HEK293 (cell line): ENCODE results near the gene MCF2L.

Experiments
- CTCF ChIP-seq: fragments of 450-650 bp; formaldehyde crosslinking; IDR thresholded peaks from 2 replicates; pipeline ENCODE4 v1.5.1; 2016; ENCODE audit warnings: missing biosample characterization, missing genetic modification characterization
- IKZF3 ChIP-seq: fragments of 450-650 bp; IDR thresholded peaks from 2 replicates; pipeline ENCODE4 v1.5.0; 2018; ENCODE audit warnings: missing biosample characterization, mild to moderate bottlenecking, missing genetic modification characterization, moderate library complexity
- REST ChIP-seq: fragments of 450-650 bp; formaldehyde crosslinking; IDR thresholded peaks from 2 replicates; pipeline ENCODE4 v1.5.1; 2016; ENCODE audit warnings: missing biosample characterization, missing genetic modification characterization
- ZNF112 ChIP-seq: fragments of 450-650 bp; formaldehyde crosslinking; IDR thresholded peaks from 2 replicates; pipeline ENCODE4 v1.5.0; 2017; ENCODE audit warnings: missing biosample characterization, missing genetic modification characterization
- ZNF148 ChIP-seq: fragments of 450-650 bp; formaldehyde crosslinking; IDR thresholded peaks from 2 replicates; pipeline ENCODE4 v1.5.0; 2017; ENCODE audit warnings: missing biosample characterization, missing genetic modification characterization, borderline replicate concordance
- ZNF155 ChIP-seq: fragments of 450-650 bp; formaldehyde crosslinking; IDR thresholded peaks from 2 replicates; pipeline ENCODE4 v1.5.1; 2016; ENCODE audit warnings: missing biosample characterization, missing genetic modification characterization
- ZNF274 ChIP-seq, 2 experiments: fragments of 200-500 bp in 1 of 2; fragments of 450-650 bp in 1 of 2; sonication (Bioruptor generic) in 1 of 2; formaldehyde crosslinking in 1 of 2; IDR thresholded peaks; 2 replicates each; pipeline versions ENCODE4 v1.5.1 to v1.6.1; 2014 to 2016; ENCODE audit warnings: borderline replicate concordance in 1 of 2, inconsistent platforms in 1 of 2, low read length in 1 of 2, missing biosample characterization in 1 of 2, missing genetic modification characterization in 1 of 2
- ZNF394 ChIP-seq: fragments of 450-650 bp; formaldehyde crosslinking; IDR thresholded peaks from 2 replicates; pipeline ENCODE4 v1.5.1; 2016; ENCODE audit warnings: missing biosample characterization, missing genetic modification characterization, mild to moderate bottlenecking, moderate library complexity, borderline replicate concordance
- ZNF639 ChIP-seq: fragments of 450-650 bp; formaldehyde crosslinking; IDR thresholded peaks from 2 replicates; pipeline ENCODE4 v1.5.1; 2016; ENCODE audit warnings: missing biosample characterization, missing genetic modification characterization

- TF ChIP-seq ZNF639 (tag by site-specific recombination) (no peak), ZNF274 (IDR thresholded peaks at IDR 0.05; ENCODE audit: low read length) (no peak), ZNF274 (tag by site-specific recombination; IDR thresholded peaks at IDR 0.05; ENCODE audit: borderline replicate concordance) (no peak), CTCF (tag by site-specific recombination) (no peak), ZNF394 (no peak), IKZF3 (tag by site-specific recombination) (no peak), ZNF112 (tag by site-specific recombination) (no peak), REST (tag by site-specific recombination) (no peak), ZNF148 (no peak), ZNF155 (tag by site-specific recombination) (no peak)
Measured at GRCh38 chr13:113137691-113138298, 168.8 kb downstream of the MCF2L start.
